ENCODE data around the gene THAP11.
A peak's percentile ranks its signal among the peaks of the same experiment; 100 is the strongest.

THAP11 gene

DNA sequence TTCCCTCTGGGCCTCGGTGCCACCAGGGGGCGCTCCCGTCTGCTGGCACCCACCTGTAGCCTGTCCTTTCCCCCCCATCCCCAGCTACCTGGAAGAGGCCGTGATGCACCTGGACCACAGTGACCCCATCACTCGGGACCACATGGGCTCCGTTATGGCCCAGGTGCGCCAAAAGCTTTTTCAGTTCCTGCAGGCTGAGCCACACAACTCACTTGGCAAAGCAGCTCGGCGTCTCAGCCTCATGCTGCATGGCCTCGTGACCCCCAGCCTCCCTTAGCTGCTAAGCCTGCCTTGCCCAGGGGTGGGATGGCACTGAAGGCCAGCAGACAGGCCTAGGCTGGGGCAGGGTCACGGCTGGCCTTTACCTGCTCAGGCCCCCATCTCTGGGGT lies 41.7 kb downstream of the THAP11 start:
- DNase-seq (ENCODE audit: low spot score), result peak; percentile 52

DNA sequence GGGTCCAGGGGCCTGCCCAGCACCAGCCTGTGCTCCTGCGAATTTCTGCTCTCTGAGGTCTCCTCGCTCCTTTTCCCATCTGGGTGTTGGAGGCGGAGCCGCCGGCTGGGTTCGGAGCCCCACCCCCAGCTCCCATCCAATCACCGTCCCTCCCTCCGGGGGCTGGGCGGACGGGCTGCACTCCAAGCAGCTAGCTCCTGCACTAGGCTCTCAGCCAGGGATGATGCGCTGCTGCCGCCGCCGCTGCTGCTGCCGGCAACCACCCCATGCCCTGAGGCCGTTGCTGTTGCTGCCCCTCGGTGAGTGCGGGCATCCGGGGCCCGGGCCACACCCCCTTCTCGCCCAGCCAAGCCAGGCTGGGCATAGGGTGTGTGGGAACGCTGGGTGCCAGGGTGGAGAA lies 42.6 kb downstream of the THAP11 start, which contains the start of gene NRN1L:
NRN1L (plus strand) TSS at position 202 of the 400 bp plus-strand sequence; CDS start at position 221, 19 bp downstream.
- peak; percentile 88 for DNase-seq (ENCODE audit: low spot score)

DNA sequence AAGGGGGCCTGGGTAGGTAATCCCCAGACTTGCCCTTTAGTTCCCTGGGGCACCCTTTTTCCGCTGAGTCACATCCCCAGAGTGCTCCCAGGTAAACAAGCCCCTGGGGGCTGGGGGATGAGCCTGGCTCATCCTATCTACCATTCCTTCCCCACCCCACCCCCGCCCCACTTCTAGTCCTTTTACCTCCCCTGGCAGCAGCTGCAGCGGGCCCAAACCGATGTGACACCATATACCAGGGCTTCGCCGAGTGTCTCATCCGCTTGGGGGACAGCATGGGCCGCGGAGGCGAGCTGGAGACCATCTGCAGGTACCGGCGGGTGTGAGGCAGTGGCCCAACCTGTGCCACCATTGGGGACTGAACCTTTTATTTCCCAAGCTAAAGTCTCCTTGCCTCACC lies 43.4 kb downstream of the THAP11 start:
- DNase-seq (ENCODE audit: low spot score), result no peak

DNA sequence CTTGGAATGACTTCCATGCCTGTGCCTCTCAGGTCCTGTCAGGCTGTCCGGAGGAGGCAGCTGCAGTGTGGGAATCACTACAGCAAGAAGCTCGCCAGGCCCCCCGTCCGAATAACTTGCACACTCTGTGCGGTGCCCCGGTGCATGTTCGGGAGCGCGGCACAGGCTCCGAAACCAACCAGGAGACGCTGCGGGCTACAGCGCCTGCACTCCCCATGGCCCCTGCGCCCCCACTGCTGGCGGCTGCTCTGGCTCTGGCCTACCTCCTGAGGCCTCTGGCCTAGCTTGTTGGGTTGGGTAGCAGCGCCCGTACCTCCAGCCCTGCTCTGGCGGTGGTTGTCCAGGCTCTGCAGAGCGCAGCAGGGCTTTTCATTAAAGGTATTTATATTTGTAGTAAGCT lies 43.9 kb downstream of the THAP11 start:
- DNase-seq (ENCODE audit: low spot score), result no peak

DNA sequence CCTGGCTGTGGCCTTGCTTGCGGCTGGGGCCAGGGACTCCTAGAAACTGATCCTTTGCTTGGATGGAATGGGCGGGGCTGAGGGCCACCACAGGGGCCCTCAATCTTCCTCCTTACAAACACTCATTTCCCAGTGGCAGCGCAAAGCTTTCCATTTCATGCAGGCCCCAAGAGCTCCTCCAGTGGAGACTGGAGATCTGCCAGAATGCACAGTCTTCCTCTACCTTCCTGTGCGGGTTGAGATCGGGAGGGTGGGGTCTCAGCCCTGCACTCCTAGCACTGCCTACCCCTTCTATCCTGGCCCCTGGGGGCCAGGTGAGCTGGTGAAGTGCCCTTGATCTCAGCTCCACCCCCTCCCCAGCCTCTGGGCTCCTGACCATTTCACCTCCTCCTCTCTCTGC lies 44.3 kb downstream of the THAP11 start:
- no peak for DNase-seq (ENCODE audit: low spot score)

GRCh38 chr16:67888331-67888730 lies 46.2 kb downstream of the THAP11 start:
- DNase-seq (ENCODE audit: low spot score), result no peak

DNA sequence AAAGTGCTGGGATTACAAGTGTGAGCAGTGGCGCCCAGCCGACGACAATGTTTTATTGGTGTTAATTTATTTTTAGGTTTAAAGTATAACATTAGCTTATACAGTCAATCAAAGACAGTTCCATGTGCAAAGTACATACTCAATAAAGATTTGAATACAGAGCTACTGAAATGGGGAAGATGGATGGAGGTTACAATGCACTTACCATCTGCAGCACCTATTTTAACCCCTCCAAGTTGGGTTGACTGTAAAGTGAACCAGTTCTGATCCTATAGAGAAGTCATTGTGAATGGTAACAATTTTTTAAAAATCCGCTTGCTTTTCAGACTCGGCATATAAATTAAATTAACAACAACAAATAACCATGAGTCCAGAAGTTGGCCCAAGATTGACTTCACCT lies 50.3 kb downstream of the THAP11 start:
- DNase-seq (ENCODE audit: low spot score), result no peak

- DNase-seq (ENCODE audit: low spot score), result peak; percentile 97
These were observed 51.0 kb downstream of the THAP11 start, which contains the start of gene PSKH1 for GRCh38 chr16:67892899-67893742. Gene PSKH1, plus strand, starts transcription at chr16:67893254. Its CDS starts 15,496 bp downstream, at chr16:67908750.

Data from cerebellar cortex (tissue), 1 donor.